ENCODE data around the gene ATRNL1.

The ATRNL1 gene

DNA sequence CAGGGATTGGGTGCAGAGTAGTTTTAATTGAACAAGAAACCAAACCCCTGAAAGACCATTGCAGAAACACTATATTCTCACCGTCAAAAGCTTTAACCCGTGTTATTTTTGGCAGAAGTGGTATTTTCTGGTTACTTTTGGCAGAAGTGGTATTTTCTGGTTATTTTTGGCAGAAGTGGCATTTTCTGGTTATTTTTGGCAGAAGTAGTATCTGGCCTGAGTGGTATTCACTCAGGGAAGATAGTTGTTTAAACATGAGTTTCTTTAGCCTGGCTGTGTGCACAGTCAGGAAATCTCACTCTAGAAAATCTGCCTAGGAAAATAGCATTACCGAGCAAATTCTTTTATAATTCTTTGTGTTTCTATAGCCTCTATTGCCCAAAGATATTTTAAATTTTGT, 857.2 kb downstream of the ATRNL1 start:
- Histone ChIP-seq H3K27ac (ENCODE audit: low read length) (peak overlapping the region; percentile 5; the same call in 1 of the 2 replicates), H3K27me3 (replicated peaks; ENCODE audit: insufficient read depth, low read length) (no peaks in the 10 kb centered on the region), H3K4me2 (ENCODE audit: low read depth, low read length) (peak overlapping the region; percentile 5; the same call in 1 of the 2 replicates), H3K9me2 (replicated peaks; ENCODE audit: insufficient read depth, low read length) (no peaks in the 10 kb centered on the region), H3K36me3 (replicated peaks; ENCODE audit: insufficient read depth, low read length) (no peaks in the 10 kb centered on the region), H3K9me3 (replicated peaks; ENCODE audit: insufficient read depth, low read length) (no peaks in the 10 kb centered on the region), H3K4me1 (ENCODE audit: low read length) (peaks cover 24% of the 10 kb centered on the region), H3K4me3 (ENCODE audit: low read length) (no peak overlapping the region), H2AFZ (ENCODE audit: low read length) (no peak overlapping the region), H4K20me1 (ENCODE audit: insufficient read depth, low read length) (no peaks in the 10 kb centered on the region), H3K79me2 (ENCODE audit: low read length) (no peaks in the 10 kb centered on the region), H3K9ac (ENCODE audit: low read length) (no peak overlapping the region), H3F3A (ENCODE audit: insufficient read depth, low read length) (0 out of 2 replicates have a peak, but pooled peaks cover 6% of the 10 kb centered on the region)
- TF ChIP-seq EZH2 (optimal IDR thresholded peaks at IDR 0.05; ENCODE audit: low read depth, low read length) (no peak), EZH2phosphoT487 (IDR thresholded peaks at IDR 0.05; ENCODE audit: low read length) (no peak)
- TF ChIP-seq, protein P1, sequence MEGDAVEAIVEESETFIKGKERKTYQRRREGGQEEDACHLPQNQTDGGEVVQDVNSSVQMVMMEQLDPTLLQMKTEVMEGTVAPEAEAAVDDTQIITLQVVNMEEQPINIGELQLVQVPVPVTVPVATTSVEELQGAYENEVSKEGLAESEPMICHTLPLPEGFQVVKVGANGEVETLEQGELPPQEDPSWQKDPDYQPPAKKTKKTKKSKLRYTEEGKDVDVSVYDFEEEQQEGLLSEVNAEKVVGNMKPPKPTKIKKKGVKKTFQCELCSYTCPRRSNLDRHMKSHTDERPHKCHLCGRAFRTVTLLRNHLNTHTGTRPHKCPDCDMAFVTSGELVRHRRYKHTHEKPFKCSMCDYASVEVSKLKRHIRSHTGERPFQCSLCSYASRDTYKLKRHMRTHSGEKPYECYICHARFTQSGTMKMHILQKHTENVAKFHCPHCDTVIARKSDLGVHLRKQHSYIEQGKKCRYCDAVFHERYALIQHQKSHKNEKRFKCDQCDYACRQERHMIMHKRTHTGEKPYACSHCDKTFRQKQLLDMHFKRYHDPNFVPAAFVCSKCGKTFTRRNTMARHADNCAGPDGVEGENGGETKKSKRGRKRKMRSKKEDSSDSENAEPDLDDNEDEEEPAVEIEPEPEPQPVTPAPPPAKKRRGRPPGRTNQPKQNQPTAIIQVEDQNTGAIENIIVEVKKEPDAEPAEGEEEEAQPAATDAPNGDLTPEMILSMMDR (IDR thresholded peaks at IDR 0.05; ENCODE audit: low read length): no peak
- DNase-seq: no peak

DNA sequence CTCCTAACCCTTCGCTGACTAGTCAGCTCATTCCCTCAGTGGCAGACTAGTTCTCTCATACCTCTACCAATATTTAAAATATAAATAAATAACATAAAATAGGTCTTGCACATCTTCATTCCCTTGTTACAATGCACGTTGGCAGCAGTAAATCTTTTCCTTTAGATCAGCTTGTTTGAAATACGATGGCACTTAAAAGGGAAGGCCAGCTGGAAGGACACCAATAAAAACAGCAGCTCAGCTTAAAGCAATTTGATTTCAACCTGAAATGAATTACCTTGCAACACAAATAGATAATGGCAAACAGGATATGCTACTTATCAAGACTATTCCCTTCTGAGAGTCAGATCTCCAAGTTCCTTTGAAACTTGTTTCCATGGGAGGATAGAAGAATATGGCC, 858.1 kb downstream of the ATRNL1 start:
- Histone ChIP-seq H3K4me1 (ENCODE audit: low read length) (peaks cover 24% of the 10 kb centered on the region), H3K9me2 (replicated peaks; ENCODE audit: insufficient read depth, low read length) (no peaks in the 10 kb centered on the region), H3K9ac (ENCODE audit: low read length) (no peak overlapping the region), H3K4me3 (ENCODE audit: low read length) (no peak overlapping the region), H2AFZ (ENCODE audit: low read length) (no peak overlapping the region), H3K9me3 (replicated peaks; ENCODE audit: insufficient read depth, low read length) (no peaks in the 10 kb centered on the region), H3F3A (ENCODE audit: insufficient read depth, low read length) (0 out of 2 replicates have a peak, but pooled peaks cover 6% of the 10 kb centered on the region), H4K20me1 (ENCODE audit: insufficient read depth, low read length) (no peaks in the 10 kb centered on the region), H3K36me3 (replicated peaks; ENCODE audit: insufficient read depth, low read length) (no peaks in the 10 kb centered on the region), H3K27me3 (replicated peaks; ENCODE audit: insufficient read depth, low read length) (no peaks in the 10 kb centered on the region), H3K27ac (ENCODE audit: low read length) (no peak overlapping the region), H3K4me2 (ENCODE audit: low read depth, low read length) (no peak overlapping the region), H3K79me2 (ENCODE audit: low read length) (no peaks in the 10 kb centered on the region)
- TF ChIP-seq EZH2phosphoT487 (IDR thresholded peaks at IDR 0.05; ENCODE audit: low read length) (no peak), EZH2 (optimal IDR thresholded peaks at IDR 0.05; ENCODE audit: low read depth, low read length) (no peak)
- TF ChIP-seq, protein P1 (IDR thresholded peaks at IDR 0.05; ENCODE audit: low read length): no peak
- no peak for DNase-seq

DNA sequence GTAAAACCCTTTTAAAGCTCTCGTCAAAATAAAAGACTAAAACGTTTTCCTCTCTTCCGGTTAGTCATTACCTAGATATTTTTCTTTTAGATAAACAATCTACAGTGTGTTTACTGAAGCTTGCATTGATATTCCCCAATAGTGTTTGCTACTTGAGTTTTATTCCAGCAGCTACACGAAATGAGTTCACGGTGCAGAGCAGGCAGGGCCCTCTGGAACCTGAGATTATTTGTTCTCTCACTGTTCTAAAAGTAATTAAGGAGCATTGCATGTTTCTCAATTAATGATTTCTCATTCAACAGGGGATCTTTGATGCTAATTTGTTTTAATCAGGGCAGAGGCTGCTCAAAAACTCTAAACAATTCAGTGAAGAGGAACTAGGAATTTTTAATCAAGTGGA, 860.1 kb downstream of the ATRNL1 start:
- Histone ChIP-seq H3F3A (ENCODE audit: insufficient read depth, low read length) (0 out of 2 replicates have a peak, but pooled peaks cover 6% of the 10 kb centered on the region), H3K9me2 (replicated peaks; ENCODE audit: insufficient read depth, low read length) (no peaks in the 10 kb centered on the region), H3K9ac (ENCODE audit: low read length) (no peak overlapping the region), H3K27ac (ENCODE audit: low read length) (no peak overlapping the region), H3K4me2 (ENCODE audit: low read depth, low read length) (no peak overlapping the region), H3K79me2 (ENCODE audit: low read length) (no peaks in the 10 kb centered on the region), H4K20me1 (ENCODE audit: insufficient read depth, low read length) (no peaks in the 10 kb centered on the region), H3K27me3 (replicated peaks; ENCODE audit: insufficient read depth, low read length) (no peaks in the 10 kb centered on the region), H3K4me1 (ENCODE audit: low read length) (peaks cover 27% of the 10 kb centered on the region), H2AFZ (ENCODE audit: low read length) (no peak overlapping the region), H3K36me3 (replicated peaks; ENCODE audit: insufficient read depth, low read length) (no peaks in the 10 kb centered on the region), H3K9me3 (replicated peaks; ENCODE audit: insufficient read depth, low read length) (no peaks in the 10 kb centered on the region), H3K4me3 (ENCODE audit: low read length) (no peak overlapping the region)
- TF ChIP-seq, protein P1 (IDR thresholded peaks at IDR 0.05; ENCODE audit: low read length): no peak
- TF ChIP-seq EZH2phosphoT487 (IDR thresholded peaks at IDR 0.05; ENCODE audit: low read length) (no peak), EZH2 (optimal IDR thresholded peaks at IDR 0.05; ENCODE audit: low read depth, low read length) (no peak)
- DNase-seq: no peak

Data from MM.1S (cell line).